Ovary (tissue), 9 donors: ENCODE results near the gene ARID5B. TPM values are rescaled to one million over a fixed set of nuclear protein-coding genes. Genes with fewer than 3 reads are reported as not detected.
"Not testable (repeated sequence)": the region's sequence is repeated elsewhere in the genome, so short reads cannot be mapped to it uniquely, and the experiment has no call there.

Source experiments
- DNase-seq, 5 donors: peaks; one replicate each; pipeline ENCODE4 v3.0.0-alpha.2; 2019 to 2020
- H3K27ac ChIP-seq, 2 donors: fragments of 200-600 bp; one replicate each; pipeline versions ENCODE4 v1.5.1 to v1.8.0; 2019 to 2022
- H3K27me3 ChIP-seq: fragments of 200-600 bp; one replicate; pipeline ENCODE4 v1.8.0; 2022
- H3K36me3 ChIP-seq: fragments of 200-600 bp; sonication (generic); one replicate; pipeline ENCODE4 v1.5.1; 2019
- H3K4me1 ChIP-seq: one replicate; pipeline ENCODE4 v1.8.1; 2013; ENCODE audit warnings: mild to moderate bottlenecking, moderate library complexity; ENCODE audit not compliant: insufficient read depth
- H3K4me3 ChIP-seq: fragments of 200-600 bp; sonication (generic); one replicate; pipeline ENCODE4 v1.5.1; 2017
- H3K9me3 ChIP-seq, 2 donors: fragments of 200-600 bp in 1 of 2; sonication (generic) in 1 of 2; one replicate each; pipeline versions ENCODE4 v1.5.1 to v1.8.1; 2013 to 2019; ENCODE audit warnings: mild to moderate bottlenecking in 1 of 2, moderate library complexity in 1 of 2
- CTCF ChIP-seq, 3 donors: fragments of 450-650 bp in 2 of 3; fragments of 200-600 bp in 1 of 3; IDR thresholded peaks; one replicate each; pipeline versions ENCODE4 v1.5.1 to v1.8.0; 2016 to 2022; ENCODE audit warnings: antibody characterized with exemption in 3 of 3, mild to moderate bottlenecking in 1 of 3
- EP300 ChIP-seq: sonication (generic); formaldehyde crosslinking; IDR thresholded peaks from one replicate; pipeline ENCODE4 v1.6.1; 2017; ENCODE audit warnings: antibody characterized with exemption
- POLR2A ChIP-seq: fragments of 450-650 bp; IDR thresholded peaks from one replicate; pipeline ENCODE4 v1.6.1; 2017; ENCODE audit warnings: antibody characterized with exemption, mild to moderate bottlenecking, moderate library complexity
- WGBS, 3 donors: extraction: QIAGEN DNeasy Blood & Tissue Kit in 1 of 3; methylation state at CpG; one replicate each; pipeline versions ENCODE4 v1.1.5 to v1.1.7; 2013 to 2017; 5-methylcytosine and 5-hydroxymethylcytosine counted together
- intact Hi-C, 4 donors: fragments of 100-400 bp; cut with DNase I; formaldehyde crosslinking; loops; one replicate each; pipeline versions ENCODE4 v1.11.0 to v1.15.1; 2022 to 2023
- polyA plus RNA-seq, 2 donors: library from polyadenylated mRNA; stranded (reverse); fragments of 200-250 nt in 1 of 2; fragments of 350-450 nt in 1 of 2; fragmentation: Illumina TruSeq in 1 of 2; extraction: RNeasy Lipid Tissue Mini Kit (QIAGEN cat#74804) in 1 of 2; gene quantifications; one replicate each; pipeline ENCODE4 v1.2.3, GENCODE V29; 2013 to 2014
- total RNA-seq, 7 donors: library from RNA; depleted of rRNA in 2 of 7; stranded (reverse); fragments of >200 nt in 2 of 7; fragmentation: NEBNext Ultra II Directional in 3 of 7; extraction: Animal tissue kit (Norgen Biotek cat#: 25700) in 3 of 7; gene quantifications; one replicate each; pipeline versions ENCODE4 v1.1.0 to v1.2.4, GENCODE V29; 2016 to 2023
- donor health status: DM: no; HTN: no; CAD: no; lungs with moderate emphysema.
- donor health status: DM: no; HTN: no; CAD: no.
- donor health status: Bipolar disorder and iron deficiency.
- donor health status: DM: yes; HTN: yes; CAD: no.
- donor health status: DM: no; HTN: no; CAD: no.
- donor health status: DM: yes; HTN: yes; CAD: no.

Gene ARID5B
- total and polyA plus RNA-seq, 9 donors: 18.3 to 61.8 (median 28.3) TPM

DNA sequence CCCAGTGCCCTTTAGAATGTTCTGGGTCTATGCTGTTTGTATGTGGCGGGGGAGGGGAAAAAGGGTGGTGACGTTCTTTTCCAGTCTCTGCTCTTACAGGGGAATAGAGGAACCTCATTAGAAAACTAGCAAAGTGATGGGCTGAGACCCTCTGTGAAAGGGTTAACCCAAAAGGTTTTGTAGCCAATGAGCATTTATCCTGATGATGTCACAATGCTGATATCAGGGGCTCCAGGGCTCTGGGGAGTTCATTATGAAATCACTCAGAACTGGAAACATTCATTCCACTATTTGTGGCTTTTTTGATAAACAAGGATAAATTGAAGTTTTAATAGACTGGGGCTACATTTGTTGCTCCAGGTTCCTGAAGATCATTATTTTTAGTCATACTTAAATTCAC is 71.7 kb downstream of the ARID5B start:
- H3K36me3 ChIP-seq: no peaks in the 10 kb centered on the region
- peaks cover 3% of the 10 kb centered on the region for H3K4me1 ChIP-seq
- TF ChIP-seq POLR2A: no peak
- TF ChIP-seq CTCF (IDR thresholded peaks at IDR 0.05): no peak
- no peak for TF ChIP-seq EP300
- DNase-seq: peak in 1 of 5 donors; percentile 30
- 79 to 89% (median 83%) methylated on average over 2 of the region's 2 CpGs for WGBS, 3 donors
- no peak overlapping the region for H3K4me3 ChIP-seq
- no peaks in the 10 kb centered on the region for H3K27me3 ChIP-seq
- H3K9me3 ChIP-seq: no peaks in the 10 kb centered on the region
- intact Hi-C loops: no loop called here
- no peak overlapping the region for H3K27ac ChIP-seq

DNA sequence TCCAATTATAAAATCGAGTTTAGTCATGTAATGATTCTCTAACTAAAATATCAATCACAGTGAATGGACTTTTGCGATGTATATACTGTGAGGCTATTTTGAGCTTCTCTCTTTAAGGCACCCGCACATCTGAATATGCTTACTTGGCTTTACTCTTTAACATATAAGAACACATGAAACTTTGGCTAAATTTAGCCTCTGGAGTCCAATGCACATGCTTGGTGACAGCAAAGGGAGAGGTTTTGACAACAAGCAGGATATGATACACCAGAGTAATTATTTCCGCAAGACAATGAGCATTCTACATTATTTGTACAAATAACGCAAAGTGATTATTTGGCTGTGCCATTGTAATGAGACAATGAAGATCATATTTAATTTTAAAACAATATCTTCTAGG is 72.4 kb downstream of the ARID5B start:
- 70 to 89% (median 88%) methylated on average over 5 of the region's 5 CpGs for WGBS, 3 donors
- H3K9me3 ChIP-seq: no peaks in the 10 kb centered on the region
- TF ChIP-seq EP300 (no peak), POLR2A (no peak), CTCF (IDR thresholded peaks at IDR 0.05) (no peak)
- H3K4me1 ChIP-seq: peaks cover 3% of the 10 kb centered on the region
- no peaks in the 10 kb centered on the region for H3K36me3 ChIP-seq
- no peaks in the 10 kb centered on the region for H3K27me3 ChIP-seq
- intact Hi-C loops: no loop called here
- no peak overlapping the region for H3K4me3 ChIP-seq
- no peak overlapping the region for H3K27ac ChIP-seq
- no peak for DNase-seq

DNA sequence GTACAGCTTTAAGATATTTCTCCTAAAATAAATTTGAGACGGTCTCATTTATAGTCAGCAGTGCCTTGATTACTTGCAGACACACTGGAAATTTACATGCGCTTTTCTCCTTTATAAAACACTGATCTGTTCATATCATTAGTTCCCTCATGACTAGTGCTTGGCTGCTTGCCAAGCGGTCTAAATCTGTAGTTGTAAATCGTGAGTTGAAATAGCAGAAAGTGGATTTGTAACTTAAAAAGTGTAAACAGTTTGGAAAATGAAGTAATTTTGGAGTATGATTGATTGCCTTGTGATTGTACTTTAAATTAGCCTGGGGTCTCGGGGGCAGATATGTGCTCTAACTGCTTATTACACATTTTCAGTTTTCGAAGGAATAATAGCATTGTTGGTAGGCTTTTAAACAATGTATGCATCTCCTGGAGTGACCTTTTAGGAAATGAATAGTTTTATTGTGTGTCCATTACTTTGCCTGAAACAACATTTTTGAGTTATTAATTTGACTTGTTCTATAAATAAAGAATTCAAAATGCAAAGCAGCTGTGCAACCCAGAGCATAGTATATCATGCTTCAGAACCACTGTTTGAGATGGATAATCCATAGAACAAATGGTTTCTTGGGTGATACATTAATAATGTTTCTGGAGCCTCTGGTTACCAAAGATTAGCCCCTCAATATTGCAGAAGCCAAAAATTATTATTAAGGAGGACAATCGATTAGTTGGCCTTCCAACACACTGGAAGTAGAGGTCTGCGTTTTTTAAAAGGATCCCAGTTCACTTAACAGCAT is 73.3 kb downstream of the ARID5B start:
- TF ChIP-seq CTCF (IDR thresholded peaks at IDR 0.05) (no peak), EP300 (no peak), POLR2A (no peak)
- Histone ChIP-seq H3K9me3 (no peaks in the 10 kb centered on the region), H3K27ac (no peak overlapping the region), H3K27me3 (no peaks in the 10 kb centered on the region), H3K36me3 (no peaks in the 10 kb centered on the region), H3K4me3 (no peak overlapping the region), H3K4me1 (peaks cover 3% of the 10 kb centered on the region)
- peak; percentile 36 to 72 (median 49) for DNase-seq
- intact Hi-C loops: no loop called here
- WGBS, 3 donors: 36 to 46% (median 40%) methylated on average over 8 of the region's 8 CpGs

DNA sequence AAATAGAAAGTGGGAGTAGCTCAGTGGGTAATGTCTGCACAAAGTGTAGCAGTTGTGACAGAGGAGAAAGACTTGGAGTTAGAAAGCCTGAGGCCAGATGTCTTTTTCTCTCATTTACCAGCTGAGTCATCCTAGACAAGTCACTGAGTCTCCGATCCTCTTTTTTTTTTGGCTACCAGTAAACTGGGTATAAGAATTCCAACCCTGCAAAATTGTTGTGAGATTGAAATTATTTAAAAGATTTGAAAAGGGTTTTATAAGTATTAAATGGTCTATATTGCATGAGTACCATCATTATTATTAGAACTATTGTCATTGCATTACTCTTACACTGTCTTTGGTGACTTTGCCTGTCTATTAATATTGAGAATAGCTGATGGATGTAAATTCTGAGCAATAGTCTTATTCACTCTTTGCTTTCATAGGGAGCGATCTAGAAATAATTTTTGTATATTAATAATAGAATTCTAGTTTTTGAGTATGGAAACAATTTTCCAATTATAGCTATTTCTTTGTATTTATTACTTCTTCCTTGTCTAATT is 74.0 kb downstream of the ARID5B start:
- peaks cover 3% of the 10 kb centered on the region for H3K4me1 ChIP-seq
- TF ChIP-seq POLR2A (no peak), CTCF (IDR thresholded peaks at IDR 0.05) (no peak)
- DNase-seq: no peak
- no peaks in the 10 kb centered on the region for H3K9me3 ChIP-seq
- H3K27me3 ChIP-seq: no peaks in the 10 kb centered on the region
- 71 to 84% (median 71%) methylated on average over 2 of the region's 2 CpGs for WGBS, 3 donors
- intact Hi-C loops: no loop called here
- H3K36me3 ChIP-seq: no peaks in the 10 kb centered on the region
- no peak overlapping the region for H3K4me3 ChIP-seq
- no peak overlapping the region for H3K27ac ChIP-seq

GRCh38 chr10:61976951-61977721 is 75.6 kb downstream of the ARID5B start:
- H3K27ac ChIP-seq, H3K36me3 ChIP-seq, intact Hi-C loops, H3K4me1 ChIP-seq, DNase-seq, H3K4me3 ChIP-seq, H3K9me3 ChIP-seq, H3K27me3 ChIP-seq: not testable (repeated sequence)
- 96 to 98% (median 97%) methylated on average over 3 of the region's 3 CpGs for WGBS, 3 donors
